Measurements from ENCODE around the gene SERPINA10. TPM values are rescaled to one million over a fixed set of nuclear protein-coding genes. Genes with fewer than 3 reads are reported as not detected.

Gene SERPINA10
- total RNA-seq, 1 experiment from 2014 or later, result not detected

DNA sequence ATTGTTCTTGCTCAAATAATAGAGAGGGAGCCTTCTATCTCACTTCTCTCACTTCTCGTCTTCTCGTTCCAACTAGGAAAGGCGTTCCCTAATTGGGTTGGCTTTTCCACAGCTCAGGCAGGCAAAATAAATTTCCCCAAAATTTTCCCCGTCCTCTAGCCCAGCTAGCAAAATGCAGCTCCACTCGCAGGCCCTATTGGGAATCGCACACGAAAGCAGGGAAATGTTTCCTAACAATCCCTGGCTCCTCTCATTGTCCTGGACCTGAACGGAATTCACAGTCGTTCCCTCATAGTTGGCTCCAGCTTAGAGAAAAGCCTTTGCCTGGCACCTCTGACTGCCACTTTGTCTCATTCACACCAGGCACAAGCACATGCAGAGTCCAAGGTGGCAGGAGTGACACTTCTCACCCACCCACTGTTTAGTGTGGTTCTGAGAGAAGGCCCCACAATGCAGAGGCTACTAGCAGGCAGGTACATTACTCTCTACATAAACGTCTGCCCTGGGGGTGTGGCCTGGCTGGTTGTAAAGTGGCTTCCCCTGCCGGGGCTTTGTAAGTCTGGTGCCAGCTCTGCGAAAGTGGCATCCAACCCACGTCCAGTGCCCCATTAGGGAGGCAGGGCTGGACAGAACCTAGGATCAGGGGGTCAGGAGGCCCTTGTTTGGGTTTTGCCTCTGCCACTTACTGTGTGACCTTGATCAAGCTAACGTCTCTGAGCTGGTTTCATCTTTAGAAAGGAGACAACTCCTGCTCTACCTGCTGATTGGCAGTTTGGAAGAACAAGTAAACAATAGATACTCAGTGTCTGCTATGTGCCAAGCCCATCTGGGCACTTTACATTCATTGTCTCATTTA lies 4.2 kb downstream of the SERPINA10 start:
- BruUV-seq (replicated peaks), result no TSS peak
- no peak for TF ChIP-seq EZH2phosphoT487 (IDR thresholded peaks at IDR 0.05; ENCODE audit: borderline replicate concordance, low read length)
- TF ChIP-seq, protein P1, sequence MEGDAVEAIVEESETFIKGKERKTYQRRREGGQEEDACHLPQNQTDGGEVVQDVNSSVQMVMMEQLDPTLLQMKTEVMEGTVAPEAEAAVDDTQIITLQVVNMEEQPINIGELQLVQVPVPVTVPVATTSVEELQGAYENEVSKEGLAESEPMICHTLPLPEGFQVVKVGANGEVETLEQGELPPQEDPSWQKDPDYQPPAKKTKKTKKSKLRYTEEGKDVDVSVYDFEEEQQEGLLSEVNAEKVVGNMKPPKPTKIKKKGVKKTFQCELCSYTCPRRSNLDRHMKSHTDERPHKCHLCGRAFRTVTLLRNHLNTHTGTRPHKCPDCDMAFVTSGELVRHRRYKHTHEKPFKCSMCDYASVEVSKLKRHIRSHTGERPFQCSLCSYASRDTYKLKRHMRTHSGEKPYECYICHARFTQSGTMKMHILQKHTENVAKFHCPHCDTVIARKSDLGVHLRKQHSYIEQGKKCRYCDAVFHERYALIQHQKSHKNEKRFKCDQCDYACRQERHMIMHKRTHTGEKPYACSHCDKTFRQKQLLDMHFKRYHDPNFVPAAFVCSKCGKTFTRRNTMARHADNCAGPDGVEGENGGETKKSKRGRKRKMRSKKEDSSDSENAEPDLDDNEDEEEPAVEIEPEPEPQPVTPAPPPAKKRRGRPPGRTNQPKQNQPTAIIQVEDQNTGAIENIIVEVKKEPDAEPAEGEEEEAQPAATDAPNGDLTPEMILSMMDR (conservative IDR thresholded peaks at IDR 0.05; ENCODE audit: low read depth, low read length), result no peak
- no peak for TF ChIP-seq EZH2 (IDR thresholded peaks at IDR 0.05; ENCODE audit: low read length, unreplicated experiment)
- H2AFZ ChIP-seq (ENCODE audit: low read length), result no peak overlapping the region
- no peak overlapping the region for H3K9ac ChIP-seq (ENCODE audit: low read length)
- ChIA-PET POLR2A (ENCODE audit: unreplicated experiment) (no interaction called here), CTCF (no interaction called here)
- H3F3A ChIP-seq (ENCODE audit: low read length, unreplicated experiment), result no peaks in the 10 kb centered on the region
- H3K36me3 ChIP-seq (ENCODE audit: low read depth, low read length), result no peaks in the 10 kb centered on the region
- H3K4me3 ChIP-seq (ENCODE audit: low read length), result no peak overlapping the region
- no peaks in the 10 kb centered on the region for H3K79me2 ChIP-seq (ENCODE audit: low read length)
- intact Hi-C loops (cut with micrococcal nuclease), result no loop called here
- 0 out of 2 replicates have a peak, but pooled peaks cover 21% of the 10 kb centered on the region for H3K27me3 ChIP-seq (ENCODE audit: low read length)
- H3K4me1 ChIP-seq (ENCODE audit: insufficient read depth, low read length), result no peaks in the 10 kb centered on the region
- ATAC-seq (no peak), DNase-seq (no peak)
- H3K9me3 ChIP-seq (ENCODE audit: low read length), result no peaks in the 10 kb centered on the region
- H3K9me2 ChIP-seq (replicated peaks; ENCODE audit: low read length), result no peaks in the 10 kb centered on the region
- H4K20me1 ChIP-seq (ENCODE audit: low read length), result no peaks in the 10 kb centered on the region
- no peak overlapping the region for H3K4me2 ChIP-seq (ENCODE audit: low read length)
- H3K27ac ChIP-seq (ENCODE audit: low read length), result no peak overlapping the region

DNA sequence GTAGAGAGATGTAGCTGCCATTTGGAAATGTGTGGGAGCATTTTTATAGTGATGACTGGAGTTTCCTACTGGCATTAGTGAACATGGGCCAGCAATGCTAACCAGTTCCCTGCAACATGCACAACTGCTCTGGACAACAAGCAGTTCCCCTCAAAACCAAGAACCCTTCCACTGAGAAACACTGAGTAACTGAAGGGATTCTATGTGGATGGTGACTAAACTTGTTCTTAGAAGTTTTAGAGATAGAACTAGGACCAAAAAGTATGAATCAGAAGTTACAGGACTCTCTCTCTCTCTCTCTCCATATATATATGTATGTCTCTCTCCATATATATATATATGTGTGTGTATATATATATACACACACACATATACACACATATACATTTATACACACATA lies 7.9 kb downstream of the SERPINA10 start:
- Histone ChIP-seq H4K20me1 (ENCODE audit: low read length) (no peaks in the 10 kb centered on the region), H3K9ac (ENCODE audit: low read length) (no peak overlapping the region), H3K4me1 (ENCODE audit: insufficient read depth, low read length) (no peaks in the 10 kb centered on the region), H3K36me3 (ENCODE audit: low read depth, low read length) (no peaks in the 10 kb centered on the region), H3K27me3 (ENCODE audit: low read length) (0 out of 2 replicates have a peak, but pooled peaks cover 4% of the 10 kb centered on the region), H3K4me3 (ENCODE audit: low read length) (no peak overlapping the region), H3F3A (ENCODE audit: low read length, unreplicated experiment) (no peaks in the 10 kb centered on the region), H3K9me2 (replicated peaks; ENCODE audit: low read length) (no peaks in the 10 kb centered on the region), H3K9me3 (ENCODE audit: low read length) (no peaks in the 10 kb centered on the region), H3K79me2 (ENCODE audit: low read length) (no peaks in the 10 kb centered on the region), H3K27ac (ENCODE audit: low read length) (no peak overlapping the region), H2AFZ (ENCODE audit: low read length) (no peak overlapping the region), H3K4me2 (ENCODE audit: low read length) (no peak overlapping the region)
- ChIA-PET CTCF (no interaction called here), POLR2A (ENCODE audit: unreplicated experiment) (no interaction called here)
- DNase-seq (no peak), ATAC-seq (no peak)
- intact Hi-C loops (cut with micrococcal nuclease), result no loop called here
- no TSS peak for BruUV-seq (replicated peaks)
- TF ChIP-seq, protein P1 (conservative IDR thresholded peaks at IDR 0.05; ENCODE audit: low read depth, low read length), result no peak
- TF ChIP-seq EZH2phosphoT487 (IDR thresholded peaks at IDR 0.05; ENCODE audit: borderline replicate concordance, low read length), result no peak
- TF ChIP-seq EZH2 (IDR thresholded peaks at IDR 0.05; ENCODE audit: low read length, unreplicated experiment), result no peak

DNA sequence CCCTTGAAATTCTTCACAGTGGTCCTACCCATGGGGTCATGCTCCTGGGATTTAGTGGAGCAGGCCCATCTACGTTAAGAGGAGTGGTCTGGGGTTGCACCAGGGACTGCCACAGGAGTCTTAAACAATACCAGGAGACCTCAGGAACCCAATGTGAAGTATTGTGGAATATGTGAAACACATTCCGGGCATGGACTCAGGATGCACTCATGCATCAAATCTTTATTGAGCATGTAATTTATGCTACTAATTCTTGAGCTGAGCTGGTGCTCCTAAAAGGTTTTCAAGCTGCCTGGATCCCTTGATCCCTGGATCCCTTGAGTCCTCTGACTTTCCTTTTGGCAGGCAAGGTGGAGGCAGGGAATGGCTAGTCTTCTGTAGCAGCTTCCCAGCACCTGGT lies 8.8 kb downstream of the SERPINA10 start:
- Histone ChIP-seq H3K27me3 (ENCODE audit: low read length) (0 out of 2 replicates have a peak, but pooled peaks cover 4% of the 10 kb centered on the region), H4K20me1 (ENCODE audit: low read length) (no peaks in the 10 kb centered on the region), H2AFZ (ENCODE audit: low read length) (no peak overlapping the region), H3K9me3 (ENCODE audit: low read length) (no peaks in the 10 kb centered on the region), H3K27ac (ENCODE audit: low read length) (no peak overlapping the region), H3K4me3 (ENCODE audit: low read length) (no peak overlapping the region), H3K9ac (ENCODE audit: low read length) (no peak overlapping the region), H3K36me3 (ENCODE audit: low read depth, low read length) (no peaks in the 10 kb centered on the region), H3F3A (ENCODE audit: low read length, unreplicated experiment) (no peaks in the 10 kb centered on the region), H3K79me2 (ENCODE audit: low read length) (no peaks in the 10 kb centered on the region), H3K4me2 (ENCODE audit: low read length) (no peak overlapping the region), H3K9me2 (replicated peaks; ENCODE audit: low read length) (no peaks in the 10 kb centered on the region), H3K4me1 (ENCODE audit: insufficient read depth, low read length) (no peaks in the 10 kb centered on the region)
- POLR2A ChIA-PET (ENCODE audit: unreplicated experiment), result no interaction called here
- ATAC-seq (no peak), DNase-seq (no peak)
- intact Hi-C loops (cut with micrococcal nuclease), result no loop called here
- TF ChIP-seq EZH2phosphoT487 (IDR thresholded peaks at IDR 0.05; ENCODE audit: borderline replicate concordance, low read length) (no peak), EZH2 (IDR thresholded peaks at IDR 0.05; ENCODE audit: low read length, unreplicated experiment) (no peak)
- TF ChIP-seq, protein P1 (conservative IDR thresholded peaks at IDR 0.05; ENCODE audit: low read depth, low read length), result no peak
- CTCF ChIA-PET, result no interaction called here
- no TSS peak for BruUV-seq (replicated peaks)
